Thoracic aorta (tissue), 2 donors: ENCODE measurements around the gene KIF7. TPM values are rescaled to one million over a fixed set of nuclear protein-coding genes. Genes with fewer than 3 reads are reported as not detected.

Source experiments
- ATAC-seq: fragments of 150-250 bp; one replicate; pipeline ENCODE4 v1.8.0; 2017; ENCODE audit warnings: low read depth; ENCODE audit not compliant: insufficient number of reproducible peaks, low FRiP score
- DNase-seq: peaks from one replicate; pipeline ENCODE4 v3.0.0-alpha.2; 2020; ENCODE audit warnings: low spot score
- H3K27ac ChIP-seq, 2 donors: fragments of 200-600 bp; sonication (generic); 1 replicate in 1 of 2; 2 replicates in 1 of 2; pipeline ENCODE4 v1.5.1; 2016; ENCODE audit warnings: mild to moderate bottlenecking in 2 of 2, moderate library complexity in 2 of 2
- H3K27me3 ChIP-seq: fragments of 200-600 bp; sonication (generic); replicated peaks from 2 replicates; pipeline ENCODE4 v1.6.0; 2016; ENCODE audit warnings: mild to moderate bottlenecking; ENCODE audit not compliant: insufficient read depth
- H3K36me3 ChIP-seq: fragments of 200-600 bp; sonication (generic); one replicate; pipeline ENCODE4 v1.5.1; 2016
- H3K4me1 ChIP-seq, 2 donors: fragments of 200-600 bp; sonication (generic); 1 replicate in 1 of 2; 2 replicates in 1 of 2; pipeline versions ENCODE4 v1.5.1 to v1.6.0; 2016; ENCODE audit warnings: low read depth in 2 of 2, mild to moderate bottlenecking in 1 of 2; ENCODE audit not compliant: control insufficient read depth in 1 of 2
- H3K4me3 ChIP-seq: fragments of 200-600 bp; sonication (generic); 2 replicates; pipeline ENCODE4 v1.5.1; 2016; ENCODE audit warnings: mild to moderate bottlenecking
- H3K9me3 ChIP-seq: fragments of 200-600 bp; sonication (generic); 2 replicates; pipeline ENCODE4 v1.5.1; 2016
- total RNA-seq, 2 donors: library from RNA; depleted of rRNA; stranded (reverse); fragments of >200 nt; gene quantifications; one replicate each; pipeline versions ENCODE4 v1.1.0 to v1.2.3, GENCODE V29; 2016
- TF ChIP-seq, protein P1 (sequence below): fragments of 200-600 bp; sonication (generic); IDR thresholded peaks from one replicate; pipeline ENCODE4 v1.5.1; 2019; ENCODE audit warnings: antibody characterized with exemption

KIF7 gene
- total RNA-seq, 2 donors from 2014 or later: 26.4 to 28.4 TPM

DNA sequence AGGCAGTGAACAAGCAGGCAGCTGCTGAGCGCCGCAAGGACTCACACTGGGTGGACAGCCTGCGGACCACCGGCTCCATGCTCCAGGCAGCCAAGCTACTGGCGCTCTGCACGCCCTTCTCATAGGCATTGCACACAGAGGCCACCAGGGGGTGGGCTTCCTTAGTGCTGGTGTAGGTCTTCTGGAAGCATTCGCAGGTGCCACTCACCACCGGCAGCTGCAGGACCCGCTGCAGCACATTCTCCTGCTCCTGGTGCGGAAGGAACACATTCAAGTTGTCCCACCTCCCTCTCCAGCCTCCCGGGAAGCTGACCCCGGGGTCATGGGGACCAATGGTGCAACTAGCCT lies 17.9 kb upstream of the KIF7 start:
- Histone ChIP-seq H3K36me3 (no peaks in the 10 kb centered on the region), H3K27me3 (no peaks in the 10 kb centered on the region), H3K27ac (peak overlapping the region; percentile 90 to 91), H3K9me3 (no peaks in the 10 kb centered on the region), H3K4me3 (no peak overlapping the region), H3K4me1 (peaks cover 20 to 30% of the 10 kb centered on the region in 2 donors)
- DNase-seq (no peak), ATAC-seq (no peak)
- TF ChIP-seq, protein P1, sequence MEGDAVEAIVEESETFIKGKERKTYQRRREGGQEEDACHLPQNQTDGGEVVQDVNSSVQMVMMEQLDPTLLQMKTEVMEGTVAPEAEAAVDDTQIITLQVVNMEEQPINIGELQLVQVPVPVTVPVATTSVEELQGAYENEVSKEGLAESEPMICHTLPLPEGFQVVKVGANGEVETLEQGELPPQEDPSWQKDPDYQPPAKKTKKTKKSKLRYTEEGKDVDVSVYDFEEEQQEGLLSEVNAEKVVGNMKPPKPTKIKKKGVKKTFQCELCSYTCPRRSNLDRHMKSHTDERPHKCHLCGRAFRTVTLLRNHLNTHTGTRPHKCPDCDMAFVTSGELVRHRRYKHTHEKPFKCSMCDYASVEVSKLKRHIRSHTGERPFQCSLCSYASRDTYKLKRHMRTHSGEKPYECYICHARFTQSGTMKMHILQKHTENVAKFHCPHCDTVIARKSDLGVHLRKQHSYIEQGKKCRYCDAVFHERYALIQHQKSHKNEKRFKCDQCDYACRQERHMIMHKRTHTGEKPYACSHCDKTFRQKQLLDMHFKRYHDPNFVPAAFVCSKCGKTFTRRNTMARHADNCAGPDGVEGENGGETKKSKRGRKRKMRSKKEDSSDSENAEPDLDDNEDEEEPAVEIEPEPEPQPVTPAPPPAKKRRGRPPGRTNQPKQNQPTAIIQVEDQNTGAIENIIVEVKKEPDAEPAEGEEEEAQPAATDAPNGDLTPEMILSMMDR: no peak

DNA sequence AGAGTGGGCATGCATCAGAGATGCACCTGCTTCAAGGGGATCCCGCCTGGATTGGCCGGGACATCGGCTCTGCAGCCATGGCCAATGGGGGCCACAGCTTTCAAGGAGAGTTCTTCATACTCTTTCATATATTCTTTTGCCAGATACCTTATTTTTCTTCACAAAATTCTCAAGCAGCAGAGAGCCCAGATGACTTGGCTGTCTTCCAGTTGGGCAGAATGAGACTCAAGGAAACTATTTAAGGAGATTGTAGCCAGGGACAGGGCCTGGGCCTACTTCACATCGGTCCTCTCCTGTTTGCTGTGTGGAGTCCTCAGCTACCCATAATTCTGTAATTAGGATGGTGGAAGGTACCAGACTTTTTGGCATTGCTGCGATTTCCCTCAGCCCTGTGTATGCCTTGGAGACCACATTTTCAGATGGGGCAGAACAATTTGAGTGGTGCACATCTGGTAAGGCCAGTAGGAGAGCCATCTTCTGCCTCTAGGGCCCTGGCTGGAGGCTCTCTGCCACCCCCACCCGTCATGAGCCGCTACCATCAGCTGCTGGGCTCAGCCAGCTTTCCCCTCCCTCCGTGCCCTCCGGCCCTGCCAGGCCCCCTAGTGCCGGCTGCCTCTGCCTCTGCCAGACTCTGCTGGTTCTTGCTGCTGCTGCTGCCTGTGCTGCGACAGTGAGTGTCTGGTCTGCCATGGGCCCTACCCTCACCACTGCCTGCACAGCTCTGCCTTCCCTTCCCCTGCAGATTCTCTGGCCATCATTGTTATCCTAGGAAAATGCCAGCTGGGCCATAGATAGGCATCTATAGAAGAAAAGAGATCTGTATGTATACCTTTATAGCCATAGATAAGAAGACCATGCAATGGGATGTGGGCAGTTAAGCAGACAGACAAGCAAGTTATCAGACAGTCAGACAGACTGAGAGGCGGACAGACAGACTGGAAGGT lies 17.2 kb upstream of the KIF7 start:
- Histone ChIP-seq H3K4me3 (no peak overlapping the region), H3K4me1 (peaks cover 20 to 30% of the 10 kb centered on the region in 2 donors), H3K36me3 (no peaks in the 10 kb centered on the region), H3K27me3 (no peaks in the 10 kb centered on the region), H3K9me3 (no peaks in the 10 kb centered on the region), H3K27ac (peak overlapping the region; percentile 90 to 91)
- no peak for DNase-seq
- ATAC-seq: peak; percentile 33
- TF ChIP-seq, protein P1: no peak

DNA sequence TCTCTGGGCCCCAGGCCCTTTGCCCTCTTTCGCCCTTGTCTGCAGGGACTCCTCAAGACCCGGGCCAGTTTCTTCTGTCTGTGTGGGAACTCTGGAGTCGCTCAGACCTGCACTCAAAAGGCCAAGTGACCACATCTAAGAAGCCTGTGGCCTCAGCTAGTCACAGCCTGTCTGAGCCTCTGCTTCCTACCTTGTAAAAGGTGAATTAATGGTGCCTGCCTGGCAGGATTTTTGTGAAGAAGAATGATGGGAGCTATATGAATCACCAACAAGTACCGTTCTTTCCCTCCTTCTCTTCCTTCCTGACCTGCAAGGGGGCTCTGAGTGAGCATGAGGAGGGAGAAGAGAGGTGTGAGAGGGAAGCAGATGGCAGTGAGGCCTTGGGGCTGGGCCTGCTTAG lies 16.4 kb upstream of the KIF7 start:
- DNase-seq (no peak), ATAC-seq (no peak)
- Histone ChIP-seq H3K36me3 (no peaks in the 10 kb centered on the region), H3K9me3 (no peaks in the 10 kb centered on the region), H3K27me3 (no peaks in the 10 kb centered on the region), H3K4me1 (peaks cover 20 to 30% of the 10 kb centered on the region in 2 donors), H3K4me3 (no peak overlapping the region), H3K27ac (peak overlapping the region; percentile 90 to 91)
- TF ChIP-seq, protein P1: no peak

DNA sequence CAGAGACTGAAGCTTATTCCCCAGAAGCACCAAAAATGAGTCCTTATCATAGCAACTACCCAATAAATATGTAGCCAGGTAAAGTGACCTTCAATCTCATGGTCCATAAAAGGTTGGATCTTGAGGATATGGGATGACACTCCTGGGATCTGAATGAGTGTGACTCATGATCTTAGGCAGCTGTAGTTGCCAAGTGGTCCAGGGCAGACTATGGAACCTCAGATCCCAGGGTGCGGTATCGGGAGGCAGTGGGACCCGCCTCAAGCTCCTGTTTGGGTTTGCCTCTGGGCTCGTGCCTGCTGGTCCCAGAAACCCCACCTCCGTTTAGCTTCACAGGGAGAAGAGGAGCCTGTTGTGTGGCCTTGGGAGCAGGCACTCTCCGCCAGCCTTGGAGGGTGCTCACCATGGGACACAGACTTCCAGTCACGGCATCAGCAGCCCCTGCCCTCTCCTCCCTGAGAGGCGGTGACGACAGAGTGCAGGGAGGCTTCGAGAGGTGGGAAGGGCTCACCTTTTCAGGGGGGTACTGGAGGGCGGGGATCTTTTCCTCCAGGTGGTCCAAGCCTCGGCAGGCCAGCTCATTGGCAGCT lies 15.8 kb upstream of the KIF7 start:
- TF ChIP-seq, protein P1: no peak
- no peaks in the 10 kb centered on the region for H3K9me3 ChIP-seq
- ATAC-seq: no peak
- H3K27ac ChIP-seq: peak overlapping the region; percentile 90 to 91
- no peak for DNase-seq
- no peaks in the 10 kb centered on the region for H3K27me3 ChIP-seq
- no peak overlapping the region for H3K4me3 ChIP-seq
- H3K36me3 ChIP-seq: no peaks in the 10 kb centered on the region
- peaks cover 20 to 34% of the 10 kb centered on the region in 2 donors for H3K4me1 ChIP-seq

DNA sequence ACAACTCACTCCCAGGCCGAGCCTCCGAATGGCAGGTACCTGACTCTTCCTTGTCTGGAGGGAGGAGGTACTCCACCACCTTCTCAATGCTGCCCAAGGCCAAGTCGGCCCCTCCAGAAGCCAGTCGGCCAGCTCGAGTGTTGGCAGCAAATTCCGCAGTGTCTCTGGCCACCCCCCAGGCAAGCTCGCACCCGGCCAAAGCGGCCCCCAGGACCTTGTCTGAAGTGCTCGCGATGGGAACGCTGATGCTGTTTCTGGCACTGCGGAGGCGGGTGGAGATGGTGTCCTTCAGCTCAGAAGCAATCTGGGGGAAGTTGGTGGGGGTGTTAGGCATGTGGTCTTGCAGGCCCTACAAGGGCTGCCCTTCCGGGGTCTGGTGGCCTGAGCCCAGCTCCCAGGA lies 14.7 kb upstream of the KIF7 start:
- H3K27ac ChIP-seq: no peak overlapping the region
- no peaks in the 10 kb centered on the region for H3K36me3 ChIP-seq
- ATAC-seq (no peak), DNase-seq (no peak)
- H3K4me3 ChIP-seq: no peak overlapping the region
- no peaks in the 10 kb centered on the region for H3K9me3 ChIP-seq
- H3K4me1 ChIP-seq: peaks cover 20 to 44% of the 10 kb centered on the region in 2 donors
- no peaks in the 10 kb centered on the region for H3K27me3 ChIP-seq
- TF ChIP-seq, protein P1: no peak
